ENCODE measurements around the gene QKI. TPM values are rescaled to one million over a fixed set of nuclear protein-coding genes. Genes with fewer than 3 reads are reported as not detected.

QKI gene
- total RNA-seq, 3 donors from 2014 or later (not counting 1 experiment from before 2014, with no cell fraction given), result 148 to 174 (median 166) TPM

DNA sequence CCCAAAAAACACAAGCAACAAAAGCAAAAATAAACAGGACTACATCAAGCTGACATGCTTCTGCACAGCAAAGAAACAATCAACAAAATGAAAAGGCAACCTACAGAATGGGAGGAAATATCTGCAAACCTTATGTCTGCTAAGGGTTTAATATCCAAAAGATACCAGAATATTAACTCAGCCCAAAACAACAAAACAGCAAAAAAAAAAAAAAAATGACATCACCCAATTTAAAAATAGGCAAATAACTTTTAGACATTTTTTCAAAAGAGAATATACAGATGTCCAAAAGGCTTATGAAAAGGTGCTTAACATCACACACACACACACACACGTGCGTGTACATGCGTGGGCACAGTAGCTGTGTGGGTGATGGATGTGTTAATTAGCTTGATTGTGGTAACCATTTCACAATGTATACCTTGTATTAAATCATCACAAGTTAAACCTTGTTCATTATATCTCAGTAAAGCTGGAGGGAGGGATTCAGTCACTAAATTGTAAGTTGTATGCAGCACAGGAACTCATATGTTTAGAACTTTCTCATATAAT, 52.4 kb downstream of the QKI start:
- TF ChIP-seq CTCF (IDR thresholded peaks at IDR 0.05), result no peak
- H3K27ac ChIP-seq (ENCODE audit: low read length), result no peak overlapping the region
- Mint-ChIP-seq H3K27me3 (ENCODE audit: low read depth in 2 of 2) (no peaks in the 10 kb centered on the region), H3K27ac (no peak overlapping the region), H3K4me1 (peaks cover 60 to 64% of the 10 kb centered on the region in 2 donors), H3K36me3 (peaks cover 19% of the 10 kb centered on the region), H3K9me3 (peaks cover 3 to 10% of the 10 kb centered on the region in 2 donors), H3K4me3 (no peak overlapping the region)
- H3K36me3 ChIP-seq (ENCODE audit: control insufficient read depth, insufficient read depth, low read length), result peaks cover 2% of the 10 kb centered on the region
- peaks cover 3% of the 10 kb centered on the region for H3K9me3 ChIP-seq (ENCODE audit: control insufficient read depth, insufficient read depth, low read length)
- H3K4me1 ChIP-seq (ENCODE audit: control insufficient read depth, insufficient read depth, low read length), result peaks cover 5% of the 10 kb centered on the region
- no peak overlapping the region for H3K4me3 ChIP-seq (ENCODE audit: low read length)
- WGBS (ENCODE audit: insufficient coverage), result no CpG with 5 or more reads among the region's 3 CpGs
- DNase-seq (no peak), ATAC-seq (peak in 2 of 3 donors; percentile 29 to 48)
- intact Hi-C loops (cut with micrococcal nuclease), result no loop called here
- no peaks in the 10 kb centered on the region for H3K27me3 ChIP-seq (ENCODE audit: control insufficient read depth, insufficient read depth, low read length)

DNA sequence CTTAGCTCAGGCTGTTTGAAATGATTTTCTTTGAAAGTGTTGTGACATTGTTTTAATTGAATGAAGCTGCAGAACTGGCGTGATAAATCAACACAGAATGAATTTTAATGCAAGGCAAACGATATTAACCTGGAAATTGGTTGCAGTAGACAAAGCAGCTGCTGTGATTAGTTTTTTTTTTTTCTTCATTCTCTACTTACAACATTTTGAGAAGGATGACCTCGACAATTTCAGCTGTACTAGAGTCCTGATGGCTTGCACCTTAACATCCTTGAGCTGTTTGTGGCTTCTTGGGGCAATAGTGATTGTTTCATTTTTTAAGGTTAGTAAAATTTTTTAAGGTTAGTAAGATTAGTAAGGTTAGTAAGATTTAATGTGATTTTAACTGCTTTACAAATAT, 54.2 kb downstream of the QKI start:
- H3K4me3 ChIP-seq (ENCODE audit: low read length), result no peak overlapping the region
- peak overlapping the region; percentile 41 for H3K4me3 Mint-ChIP-seq
- no peak for TF ChIP-seq CTCF (IDR thresholded peaks at IDR 0.05)
- peaks cover 56 to 78% of the 10 kb centered on the region in 2 donors for H3K4me1 Mint-ChIP-seq
- intact Hi-C loops (cut with micrococcal nuclease), result no loop called here
- no peaks in the 10 kb centered on the region for H3K27me3 Mint-ChIP-seq (ENCODE audit: low read depth in 2 of 2)
- no peaks in the 10 kb centered on the region for H3K27me3 ChIP-seq (ENCODE audit: control insufficient read depth, insufficient read depth, low read length)
- ATAC-seq, result peak in 2 of 3 donors; percentile 38 to 65
- H3K9me3 ChIP-seq (ENCODE audit: control insufficient read depth, insufficient read depth, low read length), result peaks cover 3% of the 10 kb centered on the region
- peaks cover 19% of the 10 kb centered on the region for H3K36me3 Mint-ChIP-seq
- H3K27ac ChIP-seq (ENCODE audit: low read length), result no peak overlapping the region
- peaks cover 5% of the 10 kb centered on the region for H3K4me1 ChIP-seq (ENCODE audit: control insufficient read depth, insufficient read depth, low read length)
- 75% methylated on average over 2 of the region's 3 CpGs for WGBS (ENCODE audit: insufficient coverage)
- peaks cover 2% of the 10 kb centered on the region for H3K36me3 ChIP-seq (ENCODE audit: control insufficient read depth, insufficient read depth, low read length)
- peak overlapping the region in 1 of 2 donors; percentile 27 for H3K27ac Mint-ChIP-seq
- H3K9me3 Mint-ChIP-seq, result peaks cover 3 to 10% of the 10 kb centered on the region in 2 donors
- DNase-seq, result no peak

DNA sequence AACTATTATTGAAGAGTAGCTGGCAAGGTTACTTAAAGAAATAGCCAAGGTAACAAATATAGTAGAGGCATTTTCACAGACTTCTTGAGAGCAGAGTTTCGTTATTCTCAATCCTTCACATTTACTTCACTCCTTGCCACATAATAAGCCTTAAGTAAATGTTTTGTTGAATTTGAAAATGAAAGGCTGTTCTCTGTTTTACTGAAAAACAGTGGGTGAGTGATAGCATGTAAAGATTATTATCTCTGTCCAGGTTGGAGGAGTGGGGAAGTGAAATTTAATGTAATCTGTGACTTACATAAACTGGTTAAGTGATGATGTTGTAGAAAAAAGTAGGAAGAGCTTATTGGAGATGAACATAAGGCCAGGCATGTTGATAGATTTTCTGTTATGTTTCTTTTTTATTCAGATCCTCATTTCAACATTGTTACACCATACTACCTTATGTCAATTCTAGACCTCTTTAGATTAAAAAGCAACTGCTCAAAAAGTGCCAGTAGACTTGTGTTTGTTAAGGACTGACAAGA, 55.0 kb downstream of the QKI start:
- no peaks in the 10 kb centered on the region for H3K27me3 Mint-ChIP-seq (ENCODE audit: low read depth in 2 of 2)
- peak overlapping the region in 1 of 2 donors; percentile 27 for H3K27ac Mint-ChIP-seq
- peaks cover 3 to 10% of the 10 kb centered on the region in 2 donors for H3K9me3 Mint-ChIP-seq
- no peak overlapping the region for H3K27ac ChIP-seq (ENCODE audit: low read length)
- ATAC-seq (peak in 1 of 3 donors; percentile 3), DNase-seq (no peak)
- peaks cover 19% of the 10 kb centered on the region for H3K36me3 Mint-ChIP-seq
- H3K36me3 ChIP-seq (ENCODE audit: control insufficient read depth, insufficient read depth, low read length), result peaks cover 2% of the 10 kb centered on the region
- intact Hi-C loops (cut with micrococcal nuclease), result no loop called here
- H3K4me1 Mint-ChIP-seq, result peaks cover 53 to 71% of the 10 kb centered on the region in 2 donors
- peaks cover 3% of the 10 kb centered on the region for H3K9me3 ChIP-seq (ENCODE audit: control insufficient read depth, insufficient read depth, low read length)
- WGBS (ENCODE audit: insufficient coverage), result no CpG with 5 or more reads among the region's 1 CpG
- no peaks in the 10 kb centered on the region for H3K27me3 ChIP-seq (ENCODE audit: control insufficient read depth, insufficient read depth, low read length)
- peaks cover 5% of the 10 kb centered on the region for H3K4me1 ChIP-seq (ENCODE audit: control insufficient read depth, insufficient read depth, low read length)
- no peak overlapping the region for H3K4me3 Mint-ChIP-seq
- no peak for TF ChIP-seq CTCF (IDR thresholded peaks at IDR 0.05)
- no peak overlapping the region for H3K4me3 ChIP-seq (ENCODE audit: low read length)

DNA sequence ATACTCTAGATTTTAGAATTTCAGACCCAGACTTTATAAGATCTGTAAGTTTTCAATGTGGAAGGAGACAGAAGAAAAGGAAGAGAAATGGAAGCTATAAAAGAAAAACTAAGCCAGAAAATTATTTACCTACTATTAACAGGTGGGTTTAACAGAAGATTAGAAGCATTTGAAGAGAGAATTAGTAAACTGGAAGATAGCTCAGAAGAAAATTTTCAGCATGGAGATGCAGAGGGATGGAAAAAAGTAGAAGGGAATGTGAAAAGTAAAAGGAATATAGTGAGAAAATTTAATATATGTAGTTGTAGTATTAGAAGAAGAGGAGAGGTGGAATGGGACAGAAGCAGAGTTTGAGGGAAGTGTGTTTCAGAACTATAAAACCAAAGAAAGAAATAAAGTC, 56.1 kb downstream of the QKI start:
- DNase-seq (no peak), ATAC-seq (no peak)
- Mint-ChIP-seq H3K27ac (peak overlapping the region in 1 of 2 donors; percentile 25), H3K36me3 (peaks cover 19% of the 10 kb centered on the region), H3K9me3 (peaks cover 3 to 10% of the 10 kb centered on the region in 2 donors), H3K27me3 (ENCODE audit: low read depth in 2 of 2) (no peaks in the 10 kb centered on the region), H3K4me3 (no peak overlapping the region), H3K4me1 (peaks cover 60 to 74% of the 10 kb centered on the region in 2 donors)
- Histone ChIP-seq H3K9me3 (ENCODE audit: control insufficient read depth, insufficient read depth, low read length) (peaks cover 3% of the 10 kb centered on the region), H3K27ac (ENCODE audit: low read length) (no peak overlapping the region), H3K4me1 (ENCODE audit: control insufficient read depth, insufficient read depth, low read length) (peaks cover 5% of the 10 kb centered on the region), H3K4me3 (ENCODE audit: low read length) (no peak overlapping the region), H3K27me3 (ENCODE audit: control insufficient read depth, insufficient read depth, low read length) (no peaks in the 10 kb centered on the region), H3K36me3 (ENCODE audit: control insufficient read depth, insufficient read depth, low read length) (peaks cover 2% of the 10 kb centered on the region)
- intact Hi-C loops (cut with micrococcal nuclease), result no loop called here
- no peak for TF ChIP-seq CTCF (IDR thresholded peaks at IDR 0.05)

Measured in natural killer cell (primary cell).